Neural cell (in vitro differentiated cells): Measurements from ENCODE around the gene CAPS. TPM values are rescaled to one million over a fixed set of nuclear protein-coding genes. Genes with fewer than 3 reads are reported as not detected.

ENCODE experiments used
- H2AFZ ChIP-seq: fragments of 200-600, 300-800 bp; sonication (generic), shearing (Covaris generic); 2 replicates; pipeline ENCODE4 v1.6.0; 2014; ENCODE audit warnings: low read depth, mild to moderate bottlenecking, antibody characterized with exemption, low read length, moderate library complexity
- H3F3A ChIP-seq: fragments of 200-600 bp; shearing (Covaris generic); 2 replicates; pipeline ENCODE4 v1.6.1; 2016; ENCODE audit warnings: mild to moderate bottlenecking, moderate library complexity, mixed read lengths, antibody characterized with exemption, low read length; ENCODE audit not compliant: insufficient read depth, poor library complexity, severe bottlenecking
- H3K27ac ChIP-seq: fragments of 200-600, 300-800 bp; sonication (generic), shearing (Covaris generic); 2 replicates; pipeline ENCODE4 v1.5.1; 2014; ENCODE audit warnings: mild to moderate bottlenecking, low read length, moderate library complexity
- H3K27me3 ChIP-seq: fragments of 300-800, 200-600 bp; sonication (generic), shearing (Covaris generic); 2 replicates; pipeline ENCODE4 v1.6.0; 2014; ENCODE audit warnings: mild to moderate bottlenecking, low read depth, low read length, moderate library complexity; ENCODE audit not compliant: insufficient read depth
- H3K36me3 ChIP-seq: fragments of 300-800, 200-600 bp; sonication (generic), shearing (Covaris generic); 2 replicates; pipeline ENCODE4 v1.5.1; 2014; ENCODE audit warnings: mild to moderate bottlenecking, antibody characterized with exemption, low read length, moderate library complexity; ENCODE audit not compliant: insufficient read depth
- H3K4me2 ChIP-seq: fragments of 300-800, 200-600 bp; sonication (generic), shearing (Covaris generic); 2 replicates; pipeline ENCODE4 v1.6.0; 2014; ENCODE audit warnings: mild to moderate bottlenecking, low read length
- H3K4me3 ChIP-seq: fragments of 300-800, 200-600 bp; sonication (generic), shearing (Covaris generic); 2 replicates; pipeline ENCODE4 v1.5.1; 2014; ENCODE audit warnings: mild to moderate bottlenecking, low read length, moderate library complexity
- H3K79me2 ChIP-seq: fragments of 200-600 bp; shearing (Covaris generic); replicated peaks from 2 replicates; pipeline ENCODE4 v1.6.0; 2014; ENCODE audit warnings: mild to moderate bottlenecking, low read length, moderate library complexity; ENCODE audit not compliant: insufficient read depth
- H3K9ac ChIP-seq: fragments of 300-800, 200-600 bp; sonication (generic), shearing (Covaris generic); 2 replicates; pipeline ENCODE4 v1.6.1; 2016; ENCODE audit warnings: mild to moderate bottlenecking, low read length, mixed read lengths
- H3K9me2 ChIP-seq: fragments of 200-600 bp; shearing (Covaris generic); 2 replicates; pipeline ENCODE4 v1.6.1; 2016; ENCODE audit warnings: mild to moderate bottlenecking, low read length, mixed read lengths; ENCODE audit not compliant: insufficient read depth
- H3K9me3 ChIP-seq: fragments of 200-600, 300-800 bp; sonication (generic), shearing (Covaris generic); 2 replicates; pipeline ENCODE4 v1.6.1; 2016; ENCODE audit warnings: mild to moderate bottlenecking, mixed run types, low read length, moderate library complexity, mixed read lengths
- H4K20me1 ChIP-seq: fragments of 200-600 bp; shearing (Covaris generic); 2 replicates; pipeline ENCODE4 v1.6.1; 2016; ENCODE audit warnings: mild to moderate bottlenecking, mixed run types; ENCODE audit not compliant: insufficient read depth
- CTCF ChIP-seq: fragments of 450-650 bp; IDR thresholded peaks from 2 replicates; pipeline ENCODE4 v1.5.1; 2014; ENCODE audit warnings: antibody characterized with exemption, mild to moderate bottlenecking, moderate library complexity; ENCODE audit not compliant: poor library complexity, severe bottlenecking
- EP300 ChIP-seq: fragments of 450-650 bp; conservative IDR thresholded peaks from 2 replicates; pipeline ENCODE4 v1.6.1; 2014; ENCODE audit warnings: antibody characterized with exemption, mild to moderate bottlenecking, moderate library complexity; ENCODE audit not compliant: poor library complexity, severe bottlenecking
- EZH2 ChIP-seq: fragments of 200-600, 300-800 bp; shearing (Covaris generic), sonication (generic); IDR thresholded peaks from 2 replicates; pipeline ENCODE4 v1.6.1; 2014; ENCODE audit warnings: antibody characterized with exemption, low read length, borderline replicate concordance, mild to moderate bottlenecking; ENCODE audit not compliant: insufficient read depth, poor library complexity, severe bottlenecking
- MXI1 ChIP-seq: fragments of 450-650 bp; conservative IDR thresholded peaks from 2 replicates; pipeline ENCODE4 v1.6.1; 2014; ENCODE audit warnings: antibody characterized with exemption, mild to moderate bottlenecking; ENCODE audit not compliant: poor library complexity, severe bottlenecking
- POLR2AphosphoS5 ChIP-seq: IDR thresholded peaks from 2 replicates; pipeline ENCODE4 v1.6.1; 2012
- RAD21 ChIP-seq: fragments of 450-650 bp; conservative IDR thresholded peaks from 2 replicates; pipeline ENCODE4 v1.6.1; 2014; ENCODE audit warnings: antibody characterized with exemption, mild to moderate bottlenecking, moderate library complexity
- REST ChIP-seq: IDR thresholded peaks from 2 replicates; pipeline ENCODE4 v1.6.1; 2012; ENCODE audit warnings: borderline replicate concordance
- SMC3 ChIP-seq: fragments of 450-650 bp; conservative IDR thresholded peaks from 2 replicates; pipeline ENCODE4 v1.6.1; 2014; ENCODE audit warnings: antibody characterized with exemption, mild to moderate bottlenecking, moderate library complexity; ENCODE audit not compliant: poor library complexity
- TAF1 ChIP-seq: IDR thresholded peaks from 2 replicates; pipeline ENCODE4 v1.6.1; 2012; ENCODE audit warnings: low read depth
- polyA plus RNA-seq: library from polyadenylated mRNA; depleted of rRNA; stranded (reverse); fragments of >200 nt; gene quantifications from 2 replicates; pipeline ENCODE4 v1.2.3, GENCODE V29; 2014

Gene CAPS
- polyA plus RNA-seq, 1 donor from 2014 or later, result 10.5 TPM

- Histone ChIP-seq H3K9me2 (no peaks in the 10 kb centered on the region), H3K9ac (no peak overlapping the region), H3K36me3 (no peaks in the 10 kb centered on the region), H3K4me3 (no peak overlapping the region), H2AFZ (no peak overlapping the region), H3K27me3 (no peaks in the 10 kb centered on the region), H3K9me3 (no peaks in the 10 kb centered on the region), H4K20me1 (no peaks in the 10 kb centered on the region), H3K4me2 (no peak overlapping the region), H3K27ac (no peak overlapping the region), H3K79me2 (no peaks in the 10 kb centered on the region), H3F3A (no peaks in the 10 kb centered on the region)
- no peak for TF ChIP-seq POLR2AphosphoS5
- TF ChIP-seq SMC3, result no peak
Observed at GRCh38 chr19:5922161-5922545, 8.1 kb downstream of the CAPS start.

GRCh38 chr19:5923356-5923755, 9.3 kb downstream of the CAPS start:
- no peaks in the 10 kb centered on the region for H3F3A ChIP-seq
- no peaks in the 10 kb centered on the region for H3K36me3 ChIP-seq
- no peak overlapping the region for H3K27ac ChIP-seq
- no peaks in the 10 kb centered on the region for H3K9me2 ChIP-seq
- no peak for TF ChIP-seq CTCF
- TF ChIP-seq POLR2AphosphoS5, result no peak
- no peak for TF ChIP-seq EP300
- no peak for TF ChIP-seq TAF1
- TF ChIP-seq RAD21, result no peak
- TF ChIP-seq REST, result no peak
- no peak for TF ChIP-seq MXI1
- TF ChIP-seq SMC3, result no peak
- TF ChIP-seq EZH2, result no peak
- H3K4me3 ChIP-seq, result no peak overlapping the region
- H3K9me3 ChIP-seq, result no peaks in the 10 kb centered on the region
- H4K20me1 ChIP-seq, result no peaks in the 10 kb centered on the region
- H3K4me2 ChIP-seq, result no peak overlapping the region
- H3K79me2 ChIP-seq, result no peaks in the 10 kb centered on the region
- no peak overlapping the region for H2AFZ ChIP-seq
- no peak overlapping the region for H3K9ac ChIP-seq
- no peaks in the 10 kb centered on the region for H3K27me3 ChIP-seq
